Muscle layer of duodenum (tissue), 2 donors: ENCODE data around the gene SH3BP5.
"Not testable (repeated sequence)": the region's sequence is repeated elsewhere in the genome, so short reads cannot be mapped to it uniquely, and the experiment has no call there.

Experiments
- H3K27ac ChIP-seq: one replicate; pipeline ENCODE4 v1.7.0; 2013; ENCODE audit warnings: mild to moderate bottlenecking, low read length
- H3K27me3 ChIP-seq: one replicate; pipeline ENCODE4 v1.7.0; 2013; ENCODE audit warnings: low read depth, mild to moderate bottlenecking, control low read depth, low read length
- H3K36me3 ChIP-seq, 2 donors: one replicate each; pipeline ENCODE4 v1.7.0; 2013; ENCODE audit warnings: low read length in 2 of 2, control low read depth in 1 of 2, mild to moderate bottlenecking in 1 of 2; ENCODE audit not compliant: insufficient read depth in 2 of 2, control insufficient read depth in 1 of 2
- H3K4me1 ChIP-seq, 2 donors: one replicate each; pipeline ENCODE4 v1.7.0; 2013; ENCODE audit warnings: low read length in 2 of 2, mild to moderate bottlenecking in 2 of 2, control low read depth in 1 of 2, moderate library complexity in 1 of 2; ENCODE audit not compliant: insufficient read depth in 2 of 2, control insufficient read depth in 1 of 2
- H3K4me3 ChIP-seq, 2 donors: one replicate each; pipeline ENCODE4 v1.7.0; 2013; ENCODE audit warnings: low read length in 2 of 2, low read depth in 1 of 2, mild to moderate bottlenecking in 1 of 2
- H3K9me3 ChIP-seq, 2 donors: one replicate each; pipeline ENCODE4 v1.7.0; 2013; ENCODE audit warnings: low read length in 2 of 2, control low read depth in 1 of 2, mild to moderate bottlenecking in 1 of 2; ENCODE audit not compliant: control insufficient read depth in 1 of 2
- donor health status: healthy.

Gene SH3BP5

DNA sequence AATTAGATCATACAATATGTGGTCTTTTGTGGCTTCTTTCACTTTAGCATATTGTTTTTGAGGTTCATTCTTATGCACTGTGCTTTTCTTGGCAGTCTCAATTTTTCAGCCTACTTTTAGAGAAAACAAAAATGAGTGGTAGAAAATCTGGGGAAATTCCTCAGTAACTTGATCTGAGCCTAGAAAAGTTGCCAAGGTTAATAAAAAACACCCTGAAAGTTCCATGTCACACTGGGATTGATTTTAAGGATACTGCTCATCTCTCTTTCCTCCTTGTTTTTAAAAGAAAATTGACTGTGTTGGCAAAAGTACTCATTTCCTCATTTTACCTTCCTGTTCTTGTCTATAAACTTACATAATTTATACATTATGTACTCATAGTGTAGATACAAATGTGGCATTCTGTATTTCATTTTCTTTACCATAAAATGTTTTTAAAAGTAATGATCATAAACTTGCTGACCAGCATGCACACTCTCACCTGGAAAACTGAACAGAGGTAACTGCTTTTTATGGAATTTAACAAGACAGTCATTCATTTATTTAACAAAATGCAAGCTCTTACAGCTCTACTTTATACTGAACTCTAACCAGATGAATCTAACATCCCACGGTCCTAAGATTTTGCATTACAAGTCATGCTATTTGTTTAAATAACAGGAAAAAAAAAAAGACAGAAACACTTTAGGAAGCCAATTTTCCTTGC lies 28.6 kb upstream of the SH3BP5 start:
- no peaks in the 10 kb centered on the region for H3K9me3 ChIP-seq
- H3K27me3 ChIP-seq = no peaks in the 10 kb centered on the region
- H3K4me1 ChIP-seq = peaks cover 0 to 4% of the 10 kb centered on the region in 2 donors
- no peak overlapping the region for H3K27ac ChIP-seq
- H3K36me3 ChIP-seq = no peaks in the 10 kb centered on the region
- no peak overlapping the region for H3K4me3 ChIP-seq

DNA sequence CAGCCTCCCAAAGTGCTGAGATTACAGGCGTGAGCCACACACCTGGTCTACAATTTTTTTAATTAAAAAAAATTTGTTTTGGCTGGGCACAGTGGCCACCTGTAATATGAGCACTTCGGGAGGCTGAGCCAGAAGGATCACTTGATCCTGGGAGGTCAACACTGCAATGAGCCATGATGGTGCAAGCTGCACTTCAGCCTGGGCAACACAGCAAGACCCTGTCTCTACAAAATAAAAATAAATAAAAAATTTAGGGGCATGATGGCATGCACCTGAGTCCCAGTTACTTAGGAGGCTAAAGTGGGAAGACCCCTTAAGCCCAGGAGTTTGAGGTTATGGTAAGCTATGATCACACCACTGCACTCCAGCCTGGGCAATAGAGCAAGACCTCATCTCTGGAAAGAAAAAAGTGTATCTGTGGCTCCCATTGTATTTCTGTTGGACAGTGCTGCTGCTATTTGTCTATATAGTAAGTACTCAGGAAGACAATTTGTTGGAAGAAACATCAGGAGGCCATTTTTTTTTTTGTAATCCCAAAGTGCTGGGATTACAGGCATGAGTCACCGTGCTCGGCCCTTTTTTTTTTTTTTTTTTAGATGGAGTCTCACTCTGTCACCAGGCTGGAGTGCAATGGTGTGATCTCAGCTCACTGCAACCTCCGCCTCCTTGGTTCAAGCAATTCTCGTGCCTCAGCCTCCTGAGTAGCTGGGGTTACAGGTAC lies 27.5 kb upstream of the SH3BP5 start:
- Histone ChIP-seq H3K27ac (no peak overlapping the region), H3K4me1 (peaks cover 0 to 4% of the 10 kb centered on the region in 2 donors)

DNA sequence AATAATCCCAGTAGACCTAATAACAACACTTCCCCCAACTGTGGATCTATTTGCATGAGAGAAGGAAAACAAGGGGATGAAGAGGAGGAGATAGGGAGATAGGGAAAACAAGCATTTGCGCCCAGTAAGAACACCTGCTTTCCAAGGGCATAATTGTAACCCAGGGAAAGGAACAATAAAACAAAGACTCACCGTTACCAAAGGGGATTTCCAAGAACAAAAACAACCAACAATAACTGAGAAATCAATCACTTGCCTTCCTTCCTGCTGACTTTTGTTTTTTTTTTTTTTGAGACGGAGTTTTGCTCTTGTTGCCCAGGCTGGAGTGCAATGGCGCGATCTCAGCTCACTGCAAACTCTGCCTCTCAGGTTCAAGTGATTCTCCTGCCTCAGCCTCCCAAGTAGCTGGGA lies 24.3 kb upstream of the SH3BP5 start:
- not testable (repeated sequence) for H3K9me3 ChIP-seq, H3K27me3 ChIP-seq, H3K4me1 ChIP-seq, H3K4me3 ChIP-seq, H3K27ac ChIP-seq, H3K36me3 ChIP-seq

More for the DNA sequence above, 27.5 kb upstream of the SH3BP5 start:
- no peaks in the 10 kb centered on the region for H3K9me3 ChIP-seq
- H3K36me3 ChIP-seq = no peaks in the 10 kb centered on the region
- H3K4me3 ChIP-seq = no peak overlapping the region
- no peaks in the 10 kb centered on the region for H3K27me3 ChIP-seq

DNA sequence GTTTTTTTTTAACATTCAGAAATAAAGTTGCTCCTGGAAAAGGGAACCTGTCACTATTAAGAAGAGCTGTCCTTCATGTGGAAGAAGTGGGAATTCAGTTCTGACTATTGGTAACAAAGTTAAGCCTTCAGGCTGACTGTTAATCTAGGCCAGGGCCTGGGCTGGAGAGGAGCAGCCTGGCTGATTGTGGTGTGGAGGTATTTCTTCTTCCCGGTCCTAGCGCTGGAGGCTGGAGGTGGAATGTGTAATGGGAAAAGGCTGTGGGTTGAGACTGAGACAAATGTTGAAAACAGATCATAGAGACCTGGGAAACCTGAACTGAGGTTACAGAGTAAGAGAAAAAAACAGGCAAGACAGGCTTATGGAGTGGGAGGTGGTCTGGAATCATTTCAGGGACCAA lies 23.8 kb upstream of the SH3BP5 start:
- Histone ChIP-seq H3K4me3 (no peak overlapping the region), H3K27me3 (no peaks in the 10 kb centered on the region), H3K4me1 (no peaks in the 10 kb centered on the region), H3K36me3 (no peaks in the 10 kb centered on the region), H3K9me3 (peaks cover 0 to 8% of the 10 kb centered on the region in 2 donors), H3K27ac (no peak overlapping the region)

DNA sequence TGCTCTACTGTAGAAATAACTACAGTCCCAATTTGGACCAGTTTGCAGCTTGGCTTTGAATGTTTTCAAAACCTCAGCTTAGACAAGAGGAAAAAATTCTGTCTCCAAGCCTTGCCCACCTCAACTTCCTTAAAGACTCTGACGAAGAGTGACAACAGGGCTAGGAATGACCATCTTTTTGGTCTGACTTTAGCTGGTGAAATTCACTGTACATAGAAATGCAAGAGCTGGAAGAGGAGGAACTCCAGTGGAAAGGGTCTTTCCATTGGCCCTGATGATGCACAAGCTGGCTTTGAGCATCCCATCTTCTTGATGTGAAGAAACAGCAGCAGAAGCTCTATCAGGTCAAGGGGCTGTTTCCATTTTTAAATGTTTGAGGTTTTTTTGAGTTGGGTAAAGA lies 22.7 kb upstream of the SH3BP5 start:
- no peaks in the 10 kb centered on the region for H3K4me1 ChIP-seq
- H3K27ac ChIP-seq = no peak overlapping the region
- H3K27me3 ChIP-seq = no peaks in the 10 kb centered on the region
- H3K4me3 ChIP-seq = no peak overlapping the region
- H3K36me3 ChIP-seq = no peaks in the 10 kb centered on the region
- peaks cover 0 to 12% of the 10 kb centered on the region in 2 donors for H3K9me3 ChIP-seq

DNA sequence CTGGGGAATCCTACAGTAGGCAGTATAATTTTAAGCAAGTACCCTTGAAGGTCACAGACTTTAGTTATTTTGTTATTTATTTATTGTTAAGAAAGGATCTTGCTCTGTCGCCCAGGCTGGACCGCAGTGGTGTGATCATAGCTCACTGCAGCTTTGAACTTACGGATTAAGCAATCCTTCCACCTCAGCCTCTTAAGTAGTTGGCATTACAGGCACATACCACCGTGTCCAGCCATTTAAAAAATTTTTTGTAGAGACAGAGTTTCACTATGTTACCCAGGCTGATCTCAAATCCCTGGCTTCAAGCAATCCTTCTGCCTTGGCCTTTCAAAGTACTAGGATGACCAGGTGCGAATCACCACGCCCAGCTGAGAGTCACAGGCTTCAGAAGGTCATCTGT lies 22.1 kb upstream of the SH3BP5 start:
- no peaks in the 10 kb centered on the region for H3K36me3 ChIP-seq
- H3K4me1 ChIP-seq = no peaks in the 10 kb centered on the region
- no peak overlapping the region for H3K27ac ChIP-seq
- peaks cover 0 to 13% of the 10 kb centered on the region in 2 donors for H3K9me3 ChIP-seq
- H3K27me3 ChIP-seq = no peaks in the 10 kb centered on the region
- H3K4me3 ChIP-seq = no peak overlapping the region

DNA sequence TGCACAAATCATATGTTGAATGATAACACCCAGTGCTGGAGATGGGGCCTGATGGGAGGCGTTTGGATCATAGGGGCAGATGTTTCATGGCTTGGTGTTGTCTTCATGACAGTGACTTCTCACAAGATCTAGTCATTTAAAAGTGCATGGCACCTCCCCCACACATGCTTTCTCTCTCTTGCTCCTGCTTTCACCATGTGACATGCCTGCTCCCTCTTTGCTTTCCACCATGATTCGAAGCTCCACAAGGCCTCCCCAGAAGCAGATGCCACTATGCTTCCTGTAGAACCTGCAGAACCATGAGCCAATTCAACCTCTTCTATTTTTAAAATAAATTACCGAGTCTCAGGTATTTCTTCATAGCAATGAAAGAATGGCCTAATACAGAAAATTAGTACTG lies 17.8 kb upstream of the SH3BP5 start:
- Histone ChIP-seq H3K27me3 (no peaks in the 10 kb centered on the region), H3K36me3 (no peaks in the 10 kb centered on the region), H3K27ac (no peak overlapping the region), H3K4me1 (no peaks in the 10 kb centered on the region), H3K9me3 (peaks cover 0 to 13% of the 10 kb centered on the region in 2 donors), H3K4me3 (no peak overlapping the region)

DNA sequence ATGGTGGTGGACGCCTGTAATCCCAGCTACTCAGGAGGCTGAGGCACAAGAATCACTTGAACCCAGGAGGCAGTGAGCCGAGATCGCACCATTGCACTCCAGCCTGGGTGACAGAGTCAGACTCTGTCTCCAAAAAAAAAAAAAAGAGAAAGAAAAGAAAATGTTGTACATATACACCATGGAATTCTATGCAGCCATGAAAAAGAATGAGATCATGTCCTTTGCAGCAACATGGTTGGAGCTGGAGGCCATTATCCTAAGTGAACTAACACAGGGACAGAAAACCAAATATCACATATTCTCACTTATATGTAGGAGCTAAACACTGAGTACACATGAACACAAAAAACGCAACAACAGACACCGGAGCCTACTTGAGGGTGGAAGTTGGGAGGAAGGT lies 17.1 kb upstream of the SH3BP5 start:
- not testable (repeated sequence) for H3K27ac ChIP-seq, H3K36me3 ChIP-seq, H3K4me1 ChIP-seq, H3K4me3 ChIP-seq, H3K27me3 ChIP-seq
- H3K9me3 ChIP-seq = peaks cover 0 to 13% of the 10 kb centered on the region in 2 donors

DNA sequence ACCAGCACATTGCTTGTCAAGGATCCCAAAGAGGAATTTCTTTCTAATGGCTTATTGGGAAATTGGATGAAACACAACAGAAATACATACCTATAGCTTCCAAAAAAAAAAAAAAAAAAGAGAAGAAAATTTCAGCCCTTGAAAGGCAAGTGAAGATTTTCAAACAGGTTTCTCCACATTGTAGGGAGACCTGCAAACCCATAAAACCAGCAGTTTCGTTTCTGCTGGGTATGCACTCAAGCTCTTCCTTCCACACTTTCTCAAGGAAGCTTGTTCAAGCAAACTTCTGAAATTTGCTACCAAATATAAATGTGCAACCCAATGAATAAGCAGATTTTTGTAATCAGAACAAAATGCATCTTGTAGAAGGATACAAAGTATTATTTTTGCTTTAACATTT lies 15.9 kb upstream of the SH3BP5 start:
- H3K27me3 ChIP-seq = no peaks in the 10 kb centered on the region
- no peak overlapping the region for H3K4me3 ChIP-seq
- H3K36me3 ChIP-seq = no peaks in the 10 kb centered on the region
- peaks cover 0 to 13% of the 10 kb centered on the region in 2 donors for H3K9me3 ChIP-seq
- no peaks in the 10 kb centered on the region for H3K4me1 ChIP-seq
- H3K27ac ChIP-seq = no peak overlapping the region

DNA sequence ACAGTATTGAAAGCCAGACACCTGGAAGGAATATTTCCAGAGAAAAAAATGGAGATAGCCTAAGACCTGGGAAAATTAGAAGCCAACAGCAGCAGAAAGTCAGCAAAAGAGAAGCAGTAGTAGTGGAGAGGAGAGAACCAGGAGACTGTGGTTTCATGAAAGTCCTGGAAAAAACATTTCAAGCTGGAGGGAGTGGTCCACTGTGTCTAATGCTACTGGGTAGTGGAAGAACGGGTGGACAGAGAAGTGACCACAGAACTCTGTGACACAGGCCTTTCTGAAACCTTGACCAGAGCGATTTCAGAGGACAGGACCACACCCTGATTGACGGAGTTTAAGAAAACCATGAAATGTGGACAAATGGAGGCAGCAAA lies 15.3 kb upstream of the SH3BP5 start:
- no peaks in the 10 kb centered on the region for H3K4me1 ChIP-seq
- H3K4me3 ChIP-seq = no peak overlapping the region
- H3K27ac ChIP-seq = no peak overlapping the region
- H3K9me3 ChIP-seq = peaks cover 0 to 13% of the 10 kb centered on the region in 2 donors
- no peaks in the 10 kb centered on the region for H3K27me3 ChIP-seq
- H3K36me3 ChIP-seq = no peaks in the 10 kb centered on the region

DNA sequence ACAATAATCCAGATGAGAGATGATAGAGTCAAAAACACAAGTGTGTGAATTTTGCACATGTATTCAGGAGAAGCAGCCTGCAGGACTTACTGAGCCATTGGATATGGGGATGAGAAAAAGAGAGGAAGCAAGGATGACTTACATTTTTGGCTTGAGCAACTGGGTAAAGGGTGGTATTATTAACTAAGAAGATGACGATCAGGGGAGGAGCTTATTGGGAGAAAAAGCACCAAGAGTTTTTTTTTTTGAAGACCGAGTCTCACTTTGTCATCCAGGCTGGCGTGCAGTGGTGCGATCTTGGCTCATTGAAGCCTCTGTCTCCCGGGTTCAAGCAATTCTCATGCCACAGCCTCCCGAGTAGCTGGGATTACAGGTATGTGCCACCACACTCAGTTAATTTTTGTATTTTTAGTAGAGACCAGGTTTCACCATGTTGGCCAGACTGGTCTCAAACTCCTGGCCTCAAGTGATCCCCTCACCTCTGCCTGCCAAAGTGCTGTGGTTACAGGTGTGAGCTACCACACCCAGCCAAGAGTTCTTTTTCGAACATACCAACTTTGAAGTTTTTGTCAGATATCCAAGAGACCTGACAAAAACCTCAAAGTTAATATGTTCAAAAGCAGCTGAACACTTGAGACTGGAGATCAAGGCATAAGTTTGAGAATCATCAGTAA lies 14.8 kb upstream of the SH3BP5 start:
- Histone ChIP-seq H3K4me3 (no peak overlapping the region), H3K9me3 (peaks cover 0 to 13% of the 10 kb centered on the region in 2 donors), H3K27ac (no peak overlapping the region), H3K27me3 (no peaks in the 10 kb centered on the region), H3K36me3 (no peaks in the 10 kb centered on the region), H3K4me1 (no peaks in the 10 kb centered on the region)
